Testis (tissue), 3 donors: ENCODE results near the gene METTL5. TPM values are rescaled to one million over a fixed set of nuclear protein-coding genes. Genes with fewer than 3 reads are reported as not detected.

Source experiments
- DNase-seq: peaks from one replicate; pipeline ENCODE4 v3.0.0-alpha.2; 2019
- H3K27ac ChIP-seq, 2 donors: fragments of 200-600 bp; sonication (generic); one replicate each; pipeline ENCODE4 v1.5.1; 2019
- H3K27me3 ChIP-seq: fragments of 200-600 bp; sonication (generic); one replicate; pipeline ENCODE4 v1.5.1; 2019
- H3K36me3 ChIP-seq: fragments of 200-600 bp; sonication (generic); one replicate; pipeline ENCODE4 v1.5.1; 2017; ENCODE audit warnings: low read depth; ENCODE audit errors: missing control alignments
- H3K4me1 ChIP-seq: fragments of 200-600 bp; sonication (generic); one replicate; pipeline ENCODE4 v1.5.1; 2019
- H3K4me3 ChIP-seq, 2 donors: fragments of 200-600 bp; sonication (generic); one replicate each; pipeline ENCODE4 v1.5.1; 2017 to 2019
- H3K9me3 ChIP-seq: fragments of 200-600 bp; sonication (generic); one replicate; pipeline ENCODE4 v1.5.1; 2017
- CTCF ChIP-seq, 3 experiments: fragments of 450-650 bp in 2 of 3; fragments of 200-600 bp in 1 of 3; sonication (generic) in 1 of 3; IDR thresholded peaks; one replicate each; pipeline ENCODE4 v1.5.1; 2016 to 2019; ENCODE audit warnings: antibody characterized with exemption in 3 of 3, mild to moderate bottlenecking in 2 of 3, moderate library complexity in 1 of 3
- POLR2A ChIP-seq: fragments of 450-650 bp; IDR thresholded peaks from one replicate; pipeline ENCODE4 v1.6.1; 2017; ENCODE audit warnings: antibody characterized with exemption, mild to moderate bottlenecking, moderate library complexity
- WGBS, 2 donors: methylation state at CpG; one replicate each; pipeline ENCODE4 v1.1.5; 2018; 5-methylcytosine and 5-hydroxymethylcytosine counted together
- intact Hi-C: fragments of 100-400 bp; cut with DNase I; formaldehyde crosslinking; loops from one replicate; pipeline ENCODE4 v1.15.1; 2023; ENCODE audit warnings: low total_unique reads
- polyA plus RNA-seq: library from polyadenylated mRNA; stranded (reverse); fragments of 350-450 nt; fragmentation: Illumina TruSeq; extraction: RNeasy Lipid Tissue Mini Kit (QIAGEN cat#74804); gene quantifications from one replicate; pipeline ENCODE4 v1.2.3, GENCODE V29; 2014; ENCODE audit warnings: low read depth, low replicate concordance; ENCODE audit not compliant: insufficient read depth
- total RNA-seq, 2 donors: library from RNA; depleted of rRNA; stranded (reverse); fragments of >200 nt; gene quantifications; one replicate each; pipeline ENCODE4 v1.2.3, GENCODE V29; 2016

Gene METTL5
- total and polyA plus RNA-seq, 3 donors from 2014 or later = 35.8 to 48.2 (median 40.2) TPM

DNA sequence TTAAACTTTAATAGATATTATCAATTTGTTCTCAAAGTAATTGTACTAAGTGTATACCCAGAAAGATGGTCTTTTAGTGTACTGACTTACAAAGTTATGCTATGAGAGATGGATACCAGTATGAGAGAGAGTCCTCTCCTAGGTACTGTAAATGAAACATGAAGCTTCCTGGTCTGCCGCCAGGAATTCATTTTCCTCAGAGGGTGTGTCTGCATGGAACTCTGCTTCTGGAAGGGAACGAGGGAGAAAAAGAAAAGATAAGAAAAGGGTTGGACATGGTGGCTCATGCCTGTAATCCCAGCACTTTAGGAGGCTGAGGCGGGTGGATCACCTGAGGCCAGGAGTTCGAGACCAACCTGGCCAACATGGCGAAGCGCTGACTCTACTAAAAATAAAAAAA is 28.3 kb downstream of the METTL5 start:
- Histone ChIP-seq H3K4me3 (no peak overlapping the region), H3K27me3 (no peaks in the 10 kb centered on the region), H3K9me3 (no peaks in the 10 kb centered on the region), H3K4me1 (no peaks in the 10 kb centered on the region), H3K36me3 (no peaks in the 10 kb centered on the region), H3K27ac (no peak overlapping the region)
- DNase-seq = no peak
- intact Hi-C loops = no loop called here
- WGBS, 2 donors = 74 to 86% methylated on average over 6 of the region's 6 CpGs
- no peak for TF ChIP-seq CTCF (IDR thresholded peaks at IDR 0.05)
- TF ChIP-seq POLR2A = no peak

- Histone ChIP-seq H3K4me3 (no peak overlapping the region), H3K9me3 (no peaks in the 10 kb centered on the region), H3K27ac (no peak overlapping the region), H3K27me3 (no peaks in the 10 kb centered on the region), H3K4me1 (no peaks in the 10 kb centered on the region), H3K36me3 (no peaks in the 10 kb centered on the region)
- 75 to 95% methylated on average over 2 of the region's 2 CpGs for whole genome bisulfite sequencing, 2 donors
- intact Hi-C loops = no loop called here
- TF ChIP-seq CTCF (IDR thresholded peaks at IDR 0.05) = no peak
- TF ChIP-seq POLR2A = no peak
- no peak for DNase-seq
Measured at GRCh38 chr2:169795181-169795580, 29.5 kb downstream of the METTL5 start.

- H3K4me3 ChIP-seq = no peak overlapping the region
- no peak for DNase-seq
- WGBS, 2 donors = 42 to 78% methylated on average over 5 of the region's 5 CpGs
- no peaks in the 10 kb centered on the region for H3K9me3 ChIP-seq
- intact Hi-C loops = no loop called here
- no peaks in the 10 kb centered on the region for H3K4me1 ChIP-seq
- no peak overlapping the region for H3K27ac ChIP-seq
- no peak for TF ChIP-seq POLR2A
- TF ChIP-seq CTCF (IDR thresholded peaks at IDR 0.05) = no peak
- H3K27me3 ChIP-seq = no peaks in the 10 kb centered on the region
- H3K36me3 ChIP-seq = no peaks in the 10 kb centered on the region
Measured at GRCh38 chr2:169790581-169790980, 34.1 kb downstream of the METTL5 start.

DNA sequence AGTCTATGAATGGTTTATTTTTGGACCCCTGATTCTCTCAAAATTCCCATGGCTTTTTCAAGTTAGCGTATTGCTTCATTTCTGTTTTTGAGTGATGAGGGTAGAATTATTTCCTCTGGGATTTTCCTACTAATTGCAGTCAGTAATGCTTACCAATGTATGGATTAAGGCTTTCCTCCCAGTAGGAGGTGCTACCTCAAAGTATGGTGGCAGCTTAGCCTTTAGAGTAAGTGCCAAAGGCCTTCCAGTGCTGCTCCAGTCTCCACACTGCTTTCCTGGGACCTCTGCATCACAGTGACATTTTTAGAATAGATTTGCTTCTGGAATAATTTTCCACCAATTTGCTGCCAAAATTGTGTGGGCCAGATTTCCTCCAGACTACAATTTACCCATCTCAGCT is 42.2 kb downstream of the METTL5 start:
- H3K4me1 ChIP-seq = no peaks in the 10 kb centered on the region
- no peaks in the 10 kb centered on the region for H3K27me3 ChIP-seq
- TF ChIP-seq CTCF (IDR thresholded peaks at IDR 0.05) (no peak), POLR2A (no peak)
- intact Hi-C loops = no loop called here
- WGBS, 2 donors = 100% methylated on average over 1 of the region's 1 CpG
- DNase-seq = no peak
- H3K4me3 ChIP-seq = no peak overlapping the region
- H3K36me3 ChIP-seq = no peaks in the 10 kb centered on the region
- H3K9me3 ChIP-seq = no peaks in the 10 kb centered on the region
- no peak overlapping the region for H3K27ac ChIP-seq

DNA sequence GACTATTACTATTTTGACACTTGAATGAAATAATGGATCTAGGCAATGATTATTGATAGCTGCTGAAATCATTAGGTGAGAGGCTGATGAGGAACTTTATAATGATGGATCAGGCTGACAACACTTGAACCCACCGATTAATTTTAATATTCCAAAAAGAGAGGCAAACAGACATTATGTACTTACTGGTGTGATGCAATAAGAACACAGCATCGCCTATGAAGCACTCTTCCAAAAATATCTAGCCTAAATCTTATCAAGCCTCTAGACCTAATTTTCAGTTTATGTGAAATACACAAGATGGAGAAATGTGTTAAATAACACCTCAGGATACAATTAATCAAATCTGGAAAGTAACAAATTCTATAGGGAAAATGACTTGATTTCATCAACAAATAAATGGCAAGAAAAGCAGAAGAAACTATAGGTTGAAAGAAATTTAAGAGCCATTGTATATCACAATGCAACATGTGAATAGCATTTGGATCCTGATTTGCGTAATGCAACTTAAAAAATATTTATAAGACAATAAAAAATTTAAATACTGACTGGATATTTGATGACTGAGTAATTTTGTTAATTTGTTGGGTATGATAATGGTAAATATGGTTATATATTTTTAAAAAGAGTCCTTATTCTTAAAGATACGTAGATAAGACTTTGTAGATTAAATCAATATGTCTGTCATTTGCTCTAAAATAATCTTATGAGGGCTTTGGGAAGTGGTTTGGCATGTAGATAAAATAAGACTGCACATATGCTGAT is 43.3 kb downstream of the METTL5 start:
- Histone ChIP-seq H3K27me3 (no peaks in the 10 kb centered on the region), H3K36me3 (no peaks in the 10 kb centered on the region), H3K4me3 (no peak overlapping the region), H3K27ac (no peak overlapping the region), H3K9me3 (no peaks in the 10 kb centered on the region), H3K4me1 (no peaks in the 10 kb centered on the region)
- TF ChIP-seq CTCF (IDR thresholded peaks at IDR 0.05) = no peak
- TF ChIP-seq POLR2A = no peak
- 91 to 92% methylated on average over 4 of the region's 4 CpGs for WGBS, 2 donors
- intact Hi-C loops = no loop called here
- no peak for DNase-seq
